ENCODE results near the gene FBXW10.
"Not testable (repeated sequence)": the region's sequence is repeated elsewhere in the genome, so short reads cannot be mapped to it uniquely, and the experiment has no call there.

The FBXW10 gene, protein sequence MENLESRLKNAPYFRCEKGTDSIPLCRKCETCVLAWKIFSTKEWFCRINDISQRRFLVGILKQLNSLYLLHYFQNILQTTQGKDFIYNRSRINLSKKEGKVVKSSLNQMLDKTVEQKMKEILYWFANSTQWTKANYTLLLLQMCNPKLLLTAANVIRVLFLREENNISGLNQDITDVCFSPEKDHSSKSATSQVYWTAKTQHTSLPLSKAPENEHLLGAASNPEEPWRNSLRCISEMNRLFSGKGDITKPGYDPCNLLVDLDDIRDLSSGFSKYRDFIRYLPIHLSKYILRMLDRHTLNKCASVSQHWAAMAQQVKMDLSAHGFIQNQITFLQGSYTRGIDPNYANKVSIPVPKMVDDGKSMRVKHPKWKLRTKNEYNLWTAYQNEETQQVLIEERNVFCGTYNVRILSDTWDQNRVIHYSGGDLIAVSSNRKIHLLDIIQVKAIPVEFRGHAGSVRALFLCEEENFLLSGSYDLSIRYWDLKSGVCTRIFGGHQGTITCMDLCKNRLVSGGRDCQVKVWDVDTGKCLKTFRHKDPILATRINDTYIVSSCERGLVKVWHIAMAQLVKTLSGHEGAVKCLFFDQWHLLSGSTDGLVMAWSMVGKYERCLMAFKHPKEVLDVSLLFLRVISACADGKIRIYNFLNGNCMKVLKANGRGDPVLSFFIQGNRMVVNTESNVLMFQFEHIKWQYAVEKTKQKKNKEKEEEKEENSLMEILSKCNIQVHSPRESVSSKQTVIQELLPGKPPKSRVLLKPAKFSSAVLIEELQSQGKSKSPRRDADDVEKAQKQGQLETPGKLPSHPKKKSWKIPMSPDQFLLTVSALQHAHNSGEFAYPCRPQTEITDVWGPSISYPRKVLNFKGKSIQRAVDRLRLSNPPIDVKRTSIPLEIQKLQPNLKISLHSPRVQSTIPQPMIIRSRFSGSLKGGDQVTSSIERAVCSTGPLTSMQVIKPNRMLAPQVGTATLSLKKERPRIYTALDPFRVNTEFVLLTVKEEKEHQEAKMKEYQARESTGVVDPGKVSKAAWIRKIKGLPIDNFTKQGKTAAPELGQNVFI

DNA sequence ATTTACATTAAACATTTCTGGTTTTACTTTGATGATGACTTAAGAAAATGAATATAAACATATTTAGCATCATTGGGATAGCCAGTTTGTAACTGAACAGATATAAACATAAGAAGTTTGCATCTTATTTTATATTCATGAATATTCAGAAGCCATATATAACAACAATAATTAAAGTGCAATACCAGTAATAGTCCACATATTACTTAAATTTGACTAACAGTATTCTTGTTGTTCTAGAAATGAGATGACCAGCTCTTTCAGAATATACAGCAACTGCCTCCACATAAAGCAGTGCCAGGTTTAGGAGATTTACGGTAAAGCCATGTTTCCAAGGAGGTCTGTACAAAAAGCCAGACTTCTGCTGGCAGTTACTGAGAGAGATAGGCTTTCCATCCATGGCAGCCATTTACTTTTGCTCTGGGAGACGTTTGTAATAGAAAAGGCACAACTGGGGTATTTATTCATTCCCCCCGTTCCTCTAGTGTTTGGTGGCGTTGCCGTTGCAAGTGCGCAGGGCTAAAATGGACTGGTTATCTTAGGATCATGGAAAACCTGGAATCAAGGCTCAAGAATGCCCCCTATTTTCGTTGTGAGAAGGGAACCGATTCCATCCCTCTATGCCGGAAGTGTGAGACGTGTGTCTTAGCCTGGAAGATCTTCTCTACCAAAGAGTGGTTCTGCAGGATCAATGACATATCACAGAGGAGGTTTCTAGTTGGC lies at the start of gene FBXW10:
FBXW10 (plus strand) TSS at position 356 of the 723 bp plus-strand sequence; CDS start at position 547, 191 bp downstream.
- DNase-seq (ENCODE audit: low read depth); H3K4me3 ChIP-seq (replicated peaks; ENCODE audit: low read depth, low read length): not testable (repeated sequence)

DNA sequence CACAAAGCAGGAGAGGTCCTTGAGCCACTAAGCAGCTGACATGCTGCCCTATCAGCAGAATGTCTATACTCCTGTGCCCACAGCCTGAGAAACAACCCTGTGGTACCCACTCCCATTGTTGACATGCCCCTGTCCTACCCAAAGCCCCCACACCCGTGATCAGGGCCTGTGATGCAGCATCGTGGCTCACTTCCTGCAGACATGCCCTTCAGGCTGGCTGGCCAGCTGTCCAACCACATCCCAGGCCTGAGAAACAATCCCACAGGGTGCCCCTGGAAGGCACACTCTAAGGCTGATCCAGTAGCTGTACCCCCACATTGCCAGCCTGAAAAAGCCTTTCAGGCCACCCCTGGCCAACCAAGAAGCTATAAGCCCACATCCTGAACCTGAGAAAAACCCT lies 48.7 kb upstream of the FBXW10 start:
- not testable (repeated sequence) for H3K4me3 ChIP-seq (replicated peaks; ENCODE audit: low read depth, low read length); DNase-seq (ENCODE audit: low read depth)

DNA sequence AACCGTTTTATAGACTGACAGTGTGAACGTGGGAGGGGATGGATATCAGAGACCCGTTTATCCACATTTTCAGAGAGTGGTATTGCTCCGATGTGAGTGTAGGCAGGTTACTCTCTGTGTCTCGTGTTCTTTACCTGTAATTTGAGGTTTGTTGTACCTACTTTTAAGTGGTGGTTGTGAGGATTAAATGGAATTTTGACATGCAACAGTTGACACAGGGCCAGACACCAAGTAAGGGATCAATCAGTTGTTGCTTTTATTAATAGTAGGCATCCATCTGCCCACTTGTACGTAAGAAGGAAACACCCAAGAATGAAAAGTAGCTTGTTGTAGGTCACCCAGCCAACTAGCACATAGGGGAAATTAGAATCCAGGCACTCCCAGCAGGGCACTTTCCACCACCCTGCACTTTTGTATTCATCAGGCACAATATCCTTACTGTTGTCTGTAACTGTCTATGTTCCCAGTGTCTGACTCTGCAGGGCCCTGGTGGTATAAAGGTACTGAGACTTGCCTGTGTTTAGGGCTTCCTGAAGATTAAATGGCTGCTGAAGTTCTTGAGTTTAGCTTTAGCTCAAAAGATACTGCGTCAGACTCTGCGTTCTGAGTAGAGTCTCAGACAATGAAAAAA lies 45.3 kb upstream of the FBXW10 start:
- not testable (repeated sequence) for DNase-seq (ENCODE audit: low read depth)
- peak overlapping the region; percentile 61 for H3K4me3 ChIP-seq (replicated peaks; ENCODE audit: low read depth, low read length)

DNA sequence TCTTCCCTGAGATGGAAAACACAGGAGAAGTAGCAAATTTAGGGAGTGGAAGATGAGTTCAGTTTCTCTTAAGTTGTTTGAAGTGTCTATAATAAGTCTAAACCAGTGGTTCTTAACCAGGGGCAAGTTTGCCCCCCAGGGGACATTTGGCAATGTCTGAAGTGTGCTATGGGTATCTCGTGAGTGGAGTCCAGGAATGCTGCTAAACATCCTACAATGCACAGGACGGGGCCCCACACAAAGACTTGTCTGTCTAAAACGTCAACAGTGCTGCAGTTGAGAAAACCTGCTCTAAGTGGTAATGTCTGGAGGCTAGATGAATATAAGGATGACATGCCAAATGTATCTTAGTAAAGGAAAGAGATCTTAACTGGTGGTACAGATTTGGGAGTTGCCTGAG lies 37.9 kb upstream of the FBXW10 start:
- H3K4me3 ChIP-seq (replicated peaks; ENCODE audit: low read depth, low read length); DNase-seq (ENCODE audit: low read depth): not testable (repeated sequence)

DNA sequence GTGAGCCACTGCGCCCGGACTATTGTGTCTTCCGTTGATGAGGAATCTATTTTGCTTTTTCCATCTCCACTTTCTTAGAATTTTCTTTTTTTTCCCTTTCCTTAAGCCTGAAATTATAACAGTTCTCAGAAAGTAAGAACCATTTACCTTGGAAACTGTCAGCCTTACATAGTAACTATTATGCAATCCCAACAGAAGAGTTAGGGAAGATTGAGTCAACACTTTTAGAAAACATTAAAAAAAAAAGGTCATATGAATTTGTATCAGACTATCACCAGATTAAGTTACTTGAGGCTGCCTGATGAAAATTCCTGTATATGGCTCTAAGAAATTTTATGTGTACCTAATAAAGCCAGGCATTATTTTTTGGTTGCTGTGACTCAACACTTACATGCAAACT lies 35.6 kb upstream of the FBXW10 start:
- DNase-seq (ENCODE audit: low read depth); H3K4me3 ChIP-seq (replicated peaks; ENCODE audit: low read depth, low read length): not testable (repeated sequence)

DNA sequence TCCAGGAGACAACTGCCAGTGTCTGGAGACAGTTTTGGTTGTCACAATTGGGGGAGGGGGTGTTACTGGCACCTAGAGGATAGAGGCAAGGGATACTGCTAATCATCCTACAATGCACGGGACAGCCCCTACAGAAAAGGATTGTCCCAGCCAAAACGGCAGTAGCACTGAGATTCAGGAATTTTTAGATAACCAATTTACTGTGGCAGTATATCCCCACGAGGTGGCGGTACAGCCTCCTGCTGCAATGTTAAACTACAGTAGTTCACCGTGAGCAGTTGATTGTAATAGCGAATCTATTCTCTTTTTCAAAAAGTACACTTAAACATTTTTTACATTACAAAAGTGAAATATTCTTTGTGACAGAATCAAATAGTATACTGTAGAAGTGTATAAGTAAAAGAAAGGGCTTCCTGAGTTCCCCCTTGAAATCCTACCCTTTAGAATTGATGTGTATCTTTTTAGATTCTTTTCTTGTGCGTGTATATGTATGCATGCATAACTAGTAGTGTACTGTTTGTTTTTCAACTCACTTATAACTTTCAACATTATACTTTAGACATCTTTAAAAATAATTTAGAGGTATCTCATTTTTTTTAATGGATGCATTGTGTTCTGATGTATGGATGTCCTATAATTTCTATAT lies 31.4 kb upstream of the FBXW10 start:
- not testable (repeated sequence) for H3K4me3 ChIP-seq (replicated peaks; ENCODE audit: low read depth, low read length)
- peak; percentile 73 for DNase-seq (ENCODE audit: low read depth)
- TF ChIP-seq, protein P1, sequence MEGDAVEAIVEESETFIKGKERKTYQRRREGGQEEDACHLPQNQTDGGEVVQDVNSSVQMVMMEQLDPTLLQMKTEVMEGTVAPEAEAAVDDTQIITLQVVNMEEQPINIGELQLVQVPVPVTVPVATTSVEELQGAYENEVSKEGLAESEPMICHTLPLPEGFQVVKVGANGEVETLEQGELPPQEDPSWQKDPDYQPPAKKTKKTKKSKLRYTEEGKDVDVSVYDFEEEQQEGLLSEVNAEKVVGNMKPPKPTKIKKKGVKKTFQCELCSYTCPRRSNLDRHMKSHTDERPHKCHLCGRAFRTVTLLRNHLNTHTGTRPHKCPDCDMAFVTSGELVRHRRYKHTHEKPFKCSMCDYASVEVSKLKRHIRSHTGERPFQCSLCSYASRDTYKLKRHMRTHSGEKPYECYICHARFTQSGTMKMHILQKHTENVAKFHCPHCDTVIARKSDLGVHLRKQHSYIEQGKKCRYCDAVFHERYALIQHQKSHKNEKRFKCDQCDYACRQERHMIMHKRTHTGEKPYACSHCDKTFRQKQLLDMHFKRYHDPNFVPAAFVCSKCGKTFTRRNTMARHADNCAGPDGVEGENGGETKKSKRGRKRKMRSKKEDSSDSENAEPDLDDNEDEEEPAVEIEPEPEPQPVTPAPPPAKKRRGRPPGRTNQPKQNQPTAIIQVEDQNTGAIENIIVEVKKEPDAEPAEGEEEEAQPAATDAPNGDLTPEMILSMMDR (IDR thresholded peaks at IDR 0.05; ENCODE audit: low read length, missing control alignments): peak; percentile 41

DNA sequence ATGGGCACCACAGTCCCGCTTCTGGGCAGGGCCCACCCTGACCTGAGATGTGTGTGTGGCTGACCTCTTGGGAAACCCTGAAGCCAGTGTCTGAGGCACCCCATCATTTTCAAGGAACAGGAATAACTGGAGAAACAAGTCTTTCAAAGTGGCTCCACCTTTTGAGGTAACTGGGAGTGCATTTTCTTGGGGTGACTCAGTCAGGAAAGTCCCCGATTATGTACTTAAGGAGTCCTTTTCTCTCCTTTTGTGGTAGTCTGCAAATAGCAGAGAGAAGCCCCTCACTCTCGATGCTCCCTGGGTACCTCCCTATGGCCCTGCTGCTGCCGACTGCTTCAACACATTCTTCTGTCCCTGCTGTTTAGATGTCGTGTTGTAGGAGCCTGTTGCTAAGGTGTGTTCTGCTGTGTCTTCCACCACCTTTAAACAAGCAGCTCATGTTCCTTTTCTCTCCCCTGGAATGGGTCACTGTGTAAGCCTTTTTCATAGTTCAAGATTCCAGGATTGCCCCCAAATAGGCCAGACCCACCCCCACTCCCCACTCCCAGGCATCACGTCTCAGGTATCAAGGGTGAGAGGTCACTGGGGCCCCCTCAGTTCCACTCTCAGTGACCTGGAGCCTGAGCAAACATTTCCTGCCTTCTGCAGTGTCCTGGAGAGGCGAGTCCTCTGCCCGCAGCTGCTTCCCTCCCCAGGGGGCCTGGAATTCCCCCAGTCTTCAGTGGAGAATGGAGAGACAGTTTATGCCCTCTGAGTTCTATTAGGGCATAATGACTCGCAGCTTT lies 25.0 kb upstream of the FBXW10 start:
- peak; percentile 15 for DNase-seq (ENCODE audit: low read depth)
- H3K4me3 ChIP-seq (replicated peaks; ENCODE audit: low read depth, low read length): not testable (repeated sequence)

DNA sequence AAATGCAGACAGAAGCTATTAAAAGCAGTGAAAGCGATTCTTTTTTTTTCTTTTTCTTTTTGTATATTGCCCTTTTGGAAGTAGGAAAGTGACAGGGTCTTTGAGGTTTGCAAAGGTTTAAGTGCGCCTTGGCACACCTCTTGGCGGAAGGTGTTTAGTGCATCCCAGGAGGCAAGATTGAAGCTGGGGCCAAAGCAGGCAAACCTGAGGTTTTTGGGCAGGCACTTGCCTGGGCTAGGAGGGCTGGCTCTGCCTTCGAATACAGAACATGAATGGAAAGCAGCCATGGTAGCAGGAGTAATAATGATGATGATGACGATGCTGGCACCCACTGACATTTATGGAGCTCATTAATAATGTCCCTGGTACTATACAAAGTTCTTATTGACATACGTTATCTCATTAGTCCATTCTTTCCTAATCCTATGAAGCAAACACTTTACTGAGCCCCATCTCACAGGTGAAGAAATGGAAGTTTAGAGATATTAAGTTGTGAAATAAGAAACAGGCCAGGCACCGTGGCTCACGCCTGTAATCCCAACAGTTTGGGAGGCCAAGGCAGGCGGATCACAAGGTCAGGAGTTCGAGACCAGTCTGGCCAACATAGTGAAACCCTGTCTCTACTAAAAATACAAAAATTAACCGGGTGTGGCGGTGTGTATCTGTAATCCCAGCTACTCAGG lies 24.3 kb upstream of the FBXW10 start:
- not testable (repeated sequence) for DNase-seq (ENCODE audit: low read depth); H3K4me3 ChIP-seq (replicated peaks; ENCODE audit: low read depth, low read length)

DNA sequence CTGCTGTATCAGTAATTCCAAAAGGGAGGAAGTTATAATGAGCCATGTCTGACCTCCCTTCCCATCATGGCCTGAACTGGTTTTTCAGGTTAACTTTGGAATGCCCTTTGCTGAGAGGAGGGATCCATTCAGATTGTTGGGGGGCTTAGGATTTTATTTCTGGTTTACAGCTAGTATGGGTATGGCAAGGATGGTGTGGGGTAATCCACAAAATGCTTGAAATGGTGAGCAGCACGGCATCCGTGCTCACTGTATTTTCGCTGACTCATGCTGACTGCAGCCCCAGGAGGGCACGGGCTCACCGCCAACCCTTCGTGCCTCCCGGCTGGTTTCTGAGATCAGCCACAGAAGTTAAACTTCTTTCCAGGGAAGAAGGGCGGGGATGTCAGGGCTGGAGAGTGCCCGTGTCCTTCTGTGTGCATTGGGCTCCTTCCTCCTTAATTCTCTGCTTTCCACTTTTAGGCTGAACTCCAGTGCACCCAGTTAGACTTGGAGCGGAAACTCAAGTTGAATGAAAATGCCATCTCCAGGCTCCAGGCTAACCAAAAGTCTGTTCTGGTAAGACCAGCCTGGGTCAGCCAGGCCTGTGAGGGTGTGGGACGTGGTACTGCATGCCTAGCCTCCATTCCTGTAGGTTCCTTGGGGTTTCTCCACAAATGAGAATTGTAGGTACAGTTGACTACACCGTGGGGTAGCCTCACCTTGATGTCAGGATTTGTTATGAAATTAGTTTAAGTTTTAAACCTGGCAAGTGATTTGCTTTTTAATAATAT lies 21.9 kb upstream of the FBXW10 start:
- not testable (repeated sequence) for DNase-seq (ENCODE audit: low read depth); H3K4me3 ChIP-seq (replicated peaks; ENCODE audit: low read depth, low read length)

DNA sequence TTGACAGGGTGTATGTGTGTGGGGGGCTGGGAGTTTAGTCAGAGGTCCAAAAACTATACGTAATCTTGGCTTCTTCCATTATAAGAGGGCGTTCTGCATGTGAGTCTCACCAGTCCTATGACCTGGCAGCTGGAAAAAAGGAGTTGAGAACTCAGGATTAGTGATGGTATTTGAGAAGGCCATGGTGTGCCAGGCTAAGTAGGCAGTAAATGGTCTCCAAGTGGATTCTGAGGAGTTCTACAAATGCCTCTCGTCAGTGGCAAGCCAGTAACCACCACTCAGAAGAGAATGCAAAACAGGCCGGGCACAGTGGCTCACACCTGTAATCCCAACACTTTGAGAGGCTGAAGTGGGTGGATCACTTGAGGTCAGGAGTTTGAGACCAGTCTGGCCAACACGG lies 21.2 kb upstream of the FBXW10 start:
- H3K4me3 ChIP-seq (replicated peaks; ENCODE audit: low read depth, low read length); DNase-seq (ENCODE audit: low read depth): not testable (repeated sequence)

DNA sequence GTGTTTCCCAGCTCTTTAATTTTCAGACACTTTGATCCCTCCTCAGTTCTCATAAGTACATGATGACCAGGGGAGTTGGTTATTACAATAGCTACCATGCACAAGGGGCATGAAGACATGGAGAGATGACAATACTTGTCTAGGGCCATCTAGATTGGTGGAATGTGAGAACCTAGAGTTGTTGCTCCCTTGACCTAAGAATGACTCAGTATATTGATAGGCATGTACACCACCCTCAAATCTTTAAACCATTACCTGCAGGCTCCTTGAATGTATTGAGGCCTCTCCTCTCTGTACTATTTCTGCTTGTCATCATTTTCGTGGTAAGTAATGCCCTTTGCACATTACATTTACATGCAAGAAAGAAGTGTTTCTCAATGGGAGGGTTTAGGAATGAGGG lies 20.3 kb upstream of the FBXW10 start:
- DNase-seq (ENCODE audit: low read depth); H3K4me3 ChIP-seq (replicated peaks; ENCODE audit: low read depth, low read length): not testable (repeated sequence)

DNA sequence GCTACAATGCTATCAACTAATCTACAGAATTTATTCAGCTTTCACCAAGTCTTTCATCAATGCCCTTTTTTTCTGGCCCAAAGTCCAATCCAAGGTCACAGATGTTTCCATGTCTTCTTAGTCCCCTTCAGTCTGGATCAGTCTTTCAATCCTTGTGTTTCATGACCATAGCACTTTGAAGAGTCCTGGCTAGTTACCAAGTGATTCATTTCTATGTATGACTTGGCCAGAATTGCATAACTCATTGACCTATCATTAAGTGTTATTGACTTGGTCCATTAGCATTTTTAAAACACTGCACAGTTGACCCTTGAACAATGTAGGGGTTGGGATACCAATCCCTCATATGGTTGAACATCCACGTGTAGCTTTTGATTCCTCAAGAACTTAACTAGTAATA lies 11.4 kb upstream of the FBXW10 start:
- DNase-seq (ENCODE audit: low read depth): peak; percentile 26
- H3K4me3 ChIP-seq (replicated peaks; ENCODE audit: low read depth, low read length): not testable (repeated sequence)

DNA sequence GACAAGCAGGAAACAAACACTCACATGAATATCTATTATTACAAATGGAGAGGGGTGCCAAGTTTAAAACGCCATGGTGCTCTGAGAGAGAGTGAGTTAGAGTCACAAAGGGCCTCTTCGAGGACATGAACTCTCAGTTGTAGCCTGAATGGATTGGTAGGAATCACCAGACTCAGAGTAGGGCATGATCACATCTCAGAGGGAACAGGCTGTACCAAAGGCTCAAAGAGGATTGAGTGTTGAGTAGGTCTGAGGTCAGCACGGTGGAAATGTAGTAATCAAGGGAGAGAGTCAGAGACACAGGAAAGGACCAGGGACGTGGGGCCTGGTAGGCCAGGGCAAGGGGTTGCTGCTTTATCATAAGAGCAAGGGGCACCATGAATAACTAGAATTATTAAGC lies 10.5 kb upstream of the FBXW10 start:
- not testable (repeated sequence) for H3K4me3 ChIP-seq (replicated peaks; ENCODE audit: low read depth, low read length)
- peak; percentile 16 for DNase-seq (ENCODE audit: low read depth)

DNA sequence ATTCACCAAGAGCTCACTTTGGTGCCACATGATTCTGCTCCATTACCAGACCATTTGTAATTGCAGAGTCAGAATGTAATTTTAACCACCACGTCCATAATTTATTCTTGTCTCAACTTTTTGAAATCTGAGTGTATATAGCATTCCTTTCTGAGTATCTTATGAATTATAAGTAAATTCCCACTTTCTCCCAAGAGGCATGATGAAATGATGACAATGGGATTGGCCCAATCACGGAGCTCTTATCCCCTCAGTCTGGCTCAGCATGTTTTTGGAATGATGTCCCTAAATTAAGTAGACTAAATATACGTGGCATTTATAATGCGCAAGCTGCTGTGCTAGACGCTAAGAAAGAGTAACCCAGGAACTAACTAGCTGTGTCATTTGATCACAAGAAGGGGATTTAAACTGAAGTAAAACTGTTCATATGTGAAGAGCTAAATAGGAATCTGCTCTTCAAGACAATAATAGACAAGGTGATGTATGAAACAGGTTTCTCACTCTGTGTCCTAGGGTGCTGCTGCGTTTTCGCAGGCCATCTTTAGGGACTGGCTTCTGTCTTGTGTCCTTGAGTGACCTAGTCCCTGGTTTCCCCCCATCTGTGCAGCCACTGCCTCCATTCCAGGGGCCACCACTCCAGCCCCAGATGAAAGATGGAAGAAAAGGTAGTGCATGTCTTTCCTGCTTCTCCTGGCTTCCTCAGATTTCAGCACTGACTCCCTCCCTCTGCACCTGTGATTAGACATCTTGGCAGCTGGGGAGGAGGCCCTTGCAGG lies 4.0 kb upstream of the FBXW10 start:
- not testable (repeated sequence) for DNase-seq (ENCODE audit: low read depth)

More for the DNA sequence above, 4.0 kb upstream of the FBXW10 start:
- not testable (repeated sequence) for H3K4me3 ChIP-seq (replicated peaks; ENCODE audit: low read depth, low read length)
